ENCODE results near the gene FGF18. TPM values are rescaled to one million over a fixed set of nuclear protein-coding genes. Genes with fewer than 3 reads are reported as not detected.
"Not testable (repeated sequence)": the region's sequence is repeated elsewhere in the genome, so short reads cannot be mapped to it uniquely, and the experiment has no call there.

The FGF18 gene
- total and polyA plus RNA-seq, 7 donors, result 0.14 to 0.66 (median 0.28) TPM

GRCh38 chr5:171401167-171401947 is 18.1 kb upstream of the FGF18 start:
- Histone ChIP-seq H3K27me3 (ENCODE audit: insufficient read depth in 3 of 3, low read length in 2 of 3) (no peaks in the 10 kb centered on the region), H3K9me3 (no peaks in the 10 kb centered on the region), H3K36me3 (ENCODE audit: insufficient read depth in 1 of 2, low read depth in 1 of 2) (peaks cover 24 to 79% of the 10 kb centered on the region in 2 donors), H3K4me3 (no peak overlapping the region), H3K27ac (no peak overlapping the region), H3K4me1 (peaks cover 4% of the 10 kb centered on the region)
- no peak for DNase-seq
- WGBS, 3 donors, result 97 to 99% (median 98%) methylated on average over 13 of the region's 13 CpGs
- intact Hi-C loops (cut with DNase I), result no loop called here
- ATAC-seq, result no peak
- TF ChIP-seq, protein P1, sequence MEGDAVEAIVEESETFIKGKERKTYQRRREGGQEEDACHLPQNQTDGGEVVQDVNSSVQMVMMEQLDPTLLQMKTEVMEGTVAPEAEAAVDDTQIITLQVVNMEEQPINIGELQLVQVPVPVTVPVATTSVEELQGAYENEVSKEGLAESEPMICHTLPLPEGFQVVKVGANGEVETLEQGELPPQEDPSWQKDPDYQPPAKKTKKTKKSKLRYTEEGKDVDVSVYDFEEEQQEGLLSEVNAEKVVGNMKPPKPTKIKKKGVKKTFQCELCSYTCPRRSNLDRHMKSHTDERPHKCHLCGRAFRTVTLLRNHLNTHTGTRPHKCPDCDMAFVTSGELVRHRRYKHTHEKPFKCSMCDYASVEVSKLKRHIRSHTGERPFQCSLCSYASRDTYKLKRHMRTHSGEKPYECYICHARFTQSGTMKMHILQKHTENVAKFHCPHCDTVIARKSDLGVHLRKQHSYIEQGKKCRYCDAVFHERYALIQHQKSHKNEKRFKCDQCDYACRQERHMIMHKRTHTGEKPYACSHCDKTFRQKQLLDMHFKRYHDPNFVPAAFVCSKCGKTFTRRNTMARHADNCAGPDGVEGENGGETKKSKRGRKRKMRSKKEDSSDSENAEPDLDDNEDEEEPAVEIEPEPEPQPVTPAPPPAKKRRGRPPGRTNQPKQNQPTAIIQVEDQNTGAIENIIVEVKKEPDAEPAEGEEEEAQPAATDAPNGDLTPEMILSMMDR (IDR thresholded peaks at IDR 0.05), result no peak

- H3K4me1 ChIP-seq; DNase-seq; H3K4me3 ChIP-seq; H3K27ac ChIP-seq; intact Hi-C loops (cut with DNase I); H3K9me3 ChIP-seq; ATAC-seq; H3K27me3 ChIP-seq (ENCODE audit: insufficient read depth in 3 of 3, low read length in 2 of 3): not testable (repeated sequence)
- H3K36me3 ChIP-seq (ENCODE audit: insufficient read depth in 1 of 2, low read depth in 1 of 2), result peaks cover 27 to 79% of the 10 kb centered on the region in 2 donors
Measured at GRCh38 chr5:171402751-171403150, 16.7 kb upstream of the FGF18 start.

DNA sequence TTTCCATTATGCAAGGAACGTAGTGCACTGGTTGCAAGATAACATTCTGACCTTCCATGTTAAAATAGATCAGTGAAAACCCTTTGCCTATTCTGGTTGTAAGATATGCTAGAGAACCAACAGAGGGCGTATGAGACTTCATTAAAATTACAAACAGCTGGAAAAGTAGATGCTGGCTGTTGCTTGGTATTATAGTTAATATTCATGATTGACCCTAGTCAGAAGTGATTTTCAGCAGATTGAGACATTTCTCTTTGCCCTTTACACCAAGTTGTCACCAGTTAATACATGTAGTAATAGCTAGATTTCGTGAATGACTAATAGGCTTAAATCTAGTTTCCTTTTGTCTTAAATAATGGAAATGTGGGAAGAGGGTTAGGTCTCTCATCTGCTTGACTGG is 13.8 kb upstream of the FGF18 start:
- H3K27me3 ChIP-seq (ENCODE audit: insufficient read depth in 3 of 3, low read length in 2 of 3), result no peaks in the 10 kb centered on the region
- H3K36me3 ChIP-seq (ENCODE audit: insufficient read depth in 1 of 2, low read depth in 1 of 2), result peaks cover 23 to 81% of the 10 kb centered on the region in 2 donors
- H3K27ac ChIP-seq, result no peak overlapping the region
- H3K4me1 ChIP-seq, result no peaks in the 10 kb centered on the region
- no peak for ATAC-seq
- H3K9me3 ChIP-seq, result no peaks in the 10 kb centered on the region
- TF ChIP-seq, protein P1 (IDR thresholded peaks at IDR 0.05), result no peak
- intact Hi-C loops (cut with DNase I), result no loop called here
- H3K4me3 ChIP-seq, result no peak overlapping the region
- WGBS, 3 donors, result 67 to 85% (median 69%) methylated on average over 3 of the region's 3 CpGs
- DNase-seq, result no peak

DNA sequence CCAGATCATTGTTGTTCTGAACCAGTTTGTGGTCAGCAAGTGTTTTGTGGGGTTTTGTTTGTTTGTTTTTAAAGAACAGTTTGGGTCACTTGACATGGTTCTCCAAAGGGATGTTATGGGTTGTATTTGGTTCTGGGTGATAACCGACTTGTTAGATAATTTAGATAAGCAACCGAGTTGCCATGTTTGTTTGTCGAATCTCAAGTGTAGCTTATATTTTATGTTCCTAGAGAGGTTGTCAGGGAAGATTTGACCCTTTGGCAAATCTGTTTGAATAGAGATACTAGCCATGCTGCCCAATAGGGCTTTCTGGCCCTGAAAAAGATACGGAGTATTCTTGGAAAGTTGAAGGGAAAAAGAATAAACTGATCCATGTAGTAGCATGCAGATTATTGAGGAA is 12.2 kb upstream of the FGF18 start:
- Histone ChIP-seq H3K36me3 (ENCODE audit: insufficient read depth in 1 of 2, low read depth in 1 of 2) (peaks cover 14 to 81% of the 10 kb centered on the region in 2 donors), H3K4me3 (no peak overlapping the region), H3K27ac (no peak overlapping the region), H3K4me1 (no peaks in the 10 kb centered on the region), H3K9me3 (no peaks in the 10 kb centered on the region), H3K27me3 (ENCODE audit: insufficient read depth in 3 of 3, low read length in 2 of 3) (no peaks in the 10 kb centered on the region)
- TF ChIP-seq, protein P1 (IDR thresholded peaks at IDR 0.05), result no peak
- no peak for DNase-seq
- intact Hi-C loops (cut with DNase I), result no loop called here
- no peak for ATAC-seq
- 79 to 84% (median 83%) methylated on average over 4 of the region's 4 CpGs for WGBS, 3 donors

- no peaks in the 10 kb centered on the region for H3K4me1 ChIP-seq
- no peaks in the 10 kb centered on the region for H3K9me3 ChIP-seq
- H3K27ac ChIP-seq, result no peak overlapping the region
- no peak for DNase-seq
- 93 to 95% (median 94%) methylated on average over 8 of the region's 8 CpGs for WGBS, 3 donors
- ATAC-seq, result no peak
- H3K4me3 ChIP-seq, result no peak overlapping the region
- intact Hi-C loops (cut with DNase I), result no loop called here
- H3K36me3 ChIP-seq (ENCODE audit: insufficient read depth in 1 of 2, low read depth in 1 of 2), result peaks cover 21 to 92% of the 10 kb centered on the region in 2 donors
- TF ChIP-seq, protein P1 (IDR thresholded peaks at IDR 0.05), result no peak
- H3K27me3 ChIP-seq (ENCODE audit: insufficient read depth in 3 of 3, low read length in 2 of 3), result no peaks in the 10 kb centered on the region
Measured at GRCh38 chr5:171409164-171410136, 10.0 kb upstream of the FGF18 start.

All from psoas muscle (tissue), 8 donors.